SK-N-SH (cell line): Measurements from ENCODE around the gene TDRD12.

Experiments
- CTCF ChIP-seq: fragments of 200-600 bp; sonication (generic); IDR thresholded peaks from 2 replicates; pipeline ENCODE4 v1.6.1; 2017; ENCODE audit warnings: antibody characterized with exemption, mild to moderate bottlenecking, moderate library complexity
- EP300 ChIP-seq, 2 experiments: IDR thresholded peaks; 2 replicates each; pipeline versions ENCODE4 v1.4.0 to v1.6.1; 2012; ENCODE audit warnings: borderline replicate concordance in 1 of 2, low read depth in 1 of 2, low read length in 1 of 2
- GATA2 ChIP-seq: sonication (generic); formaldehyde crosslinking; IDR thresholded peaks from 2 replicates; pipeline ENCODE4 v1.5.0; 2020; ENCODE audit warnings: mild to moderate bottlenecking, missing genetic modification reagents
- MAX ChIP-seq: IDR thresholded peaks from 2 replicates; pipeline ENCODE4 v1.4.0; 2012; ENCODE audit warnings: low read depth
- MXI1 ChIP-seq: IDR thresholded peaks from 2 replicates; pipeline ENCODE4 v1.6.1; 2012; ENCODE audit warnings: mild to moderate bottlenecking, low read depth, low read length, improper control_type of control experiment
- POLR2AphosphoS5 ChIP-seq: IDR thresholded peaks from 2 replicates; pipeline ENCODE4 v1.6.1; 2012; ENCODE audit warnings: low read depth, low read length
- REST ChIP-seq: IDR thresholded peaks from 2 replicates; pipeline ENCODE4 v1.6.1; 2012; ENCODE audit warnings: mild to moderate bottlenecking, low read depth, low read length, moderate library complexity
- TF ChIP-seq, protein P1 (sequence below): fragments of 150-350 bp; IDR thresholded peaks from 2 replicates; pipeline ENCODE4 v1.6.1; 2017; ENCODE audit warnings: antibody characterized with exemption, low read length, low read depth, borderline replicate concordance

DNA sequence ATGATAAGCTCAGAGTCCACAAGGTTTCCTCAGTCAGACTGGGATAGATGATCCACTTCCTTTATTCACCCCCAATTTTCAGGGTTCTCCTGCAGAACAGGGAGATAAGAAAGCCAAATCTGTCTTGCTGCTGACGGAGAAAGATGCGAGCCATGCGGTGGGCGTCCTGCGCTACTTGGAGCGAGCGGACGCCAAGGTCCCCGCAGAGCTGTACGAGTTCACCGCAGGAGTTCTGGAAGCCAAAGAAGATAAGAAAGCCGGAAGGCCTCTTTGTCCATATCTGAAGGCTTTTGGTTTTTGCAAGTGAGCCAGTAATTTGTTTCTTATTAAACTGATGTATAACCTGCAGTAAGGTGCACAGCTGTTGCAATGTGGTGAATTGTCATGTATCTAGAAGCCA is 83.3 kb downstream of the TDRD12 start:
- TF ChIP-seq CTCF (no peak), POLR2AphosphoS5 (no peak), MXI1 (no peak), REST (no peak), GATA2 (CRISPR knock-in tag) (no peak), EP300 (IDR thresholded peaks at IDR 0.05; ENCODE audit: borderline replicate concordance in 1 of 2, low read depth in 1 of 2, low read length in 1 of 2) (no peak), MAX (no peak)
- TF ChIP-seq, protein P1, sequence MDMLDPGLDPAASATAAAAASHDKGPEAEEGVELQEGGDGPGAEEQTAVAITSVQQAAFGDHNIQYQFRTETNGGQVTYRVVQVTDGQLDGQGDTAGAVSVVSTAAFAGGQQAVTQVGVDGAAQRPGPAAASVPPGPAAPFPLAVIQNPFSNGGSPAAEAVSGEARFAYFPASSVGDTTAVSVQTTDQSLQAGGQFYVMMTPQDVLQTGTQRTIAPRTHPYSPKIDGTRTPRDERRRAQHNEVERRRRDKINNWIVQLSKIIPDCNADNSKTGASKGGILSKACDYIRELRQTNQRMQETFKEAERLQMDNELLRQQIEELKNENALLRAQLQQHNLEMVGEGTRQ: no peak
